CD4-positive, alpha-beta T cell treated with Interleukin-6 at 100 ng/mL for 8 hours (primary cell): ENCODE data around the gene IQCN.

Experiments used
- DNase-seq: peaks from one replicate; pipeline ENCODE4 v3.0.0-alpha.2; 2020; ENCODE audit warnings: mixed read lengths, low spot score

IQCN gene

GRCh38 chr19:18274219-18274780, at the start of gene IQCN:
Gene IQCN, minus strand, starts transcription at chr19:18274452. Its CDS starts 4,974 bp downstream, at chr19:18269478.
- DNase-seq = no peak

GRCh38 chr19:18322759-18323460, 48.7 kb upstream of the IQCN start, which contains the start of gene LSM4:
Gene LSM4, minus strand, starts transcription at chr19:18323076. Its CDS starts 56 bp downstream, at chr19:18323020.
- DNase-seq = peak; percentile 99

GRCh38 chr19:18322318-18322758, 48.1 kb upstream of the IQCN start:
- no peak for DNase-seq

- peak; percentile 24 for DNase-seq
These were observed 47.5 kb upstream of the IQCN start for GRCh38 chr19:18321734-18322102.

GRCh38 chr19:18320865-18321733, 46.8 kb upstream of the IQCN start:
- DNase-seq = no peak

- no peak for DNase-seq
These were observed 45.4 kb upstream of the IQCN start for GRCh38 chr19:18319591-18320135.

GRCh38 chr19:18317961-18318800, 43.9 kb upstream of the IQCN start:
- DNase-seq = peak; percentile 62

- DNase-seq = no peak
These were observed 39.1 kb upstream of the IQCN start for GRCh38 chr19:18313398-18313797.

- DNase-seq = no peak
These were observed 37.9 kb upstream of the IQCN start for GRCh38 chr19:18312092-18312534.

- DNase-seq = no peak
These were observed 37.3 kb upstream of the IQCN start for GRCh38 chr19:18311502-18312091.

- no peak for DNase-seq
These were observed 36.7 kb upstream of the IQCN start for GRCh38 chr19:18310966-18311365.

- DNase-seq = no peak
These were observed 36.1 kb upstream of the IQCN start for GRCh38 chr19:18310118-18310909.

GRCh38 chr19:18309525-18310064, 35.3 kb upstream of the IQCN start:
- no peak for DNase-seq

GRCh38 chr19:18308948-18309325, 34.7 kb upstream of the IQCN start:
- no peak for DNase-seq

- no peak for DNase-seq
These were observed 34.0 kb upstream of the IQCN start for GRCh38 chr19:18308051-18308947.

GRCh38 chr19:18307271-18307681, 33.0 kb upstream of the IQCN start:
- peak; percentile 19 for DNase-seq

GRCh38 chr19:18306888-18307260, 32.6 kb upstream of the IQCN start:
- peak; percentile 22 for DNase-seq

- no peak for DNase-seq
These were observed 32.1 kb upstream of the IQCN start for GRCh38 chr19:18306209-18306887.
